Keratinocyte (primary cell): ENCODE measurements around the gene LRRC70. TPM values are rescaled to one million over a fixed set of nuclear protein-coding genes. Genes with fewer than 3 reads are reported as not detected.

Experiments used
- DNase-seq: peaks from one replicate; pipeline ENCODE4 v3.0.0-alpha.2; 2011; ENCODE audit warnings: low read depth, missing footprints, low spot score
- FAIRE-seq: peaks from 2 replicates; lab custom pipeline; 2011; peaks lifted over from hg19 to GRCh38; lab: Jason Lieb, UNC
- H2AFZ ChIP-seq: 2 replicates; pipeline ENCODE4 v1.6.0; 2012; ENCODE audit warnings: low read length, control low read depth, inconsistent platforms; ENCODE audit not compliant: control insufficient read depth
- H3K27ac ChIP-seq: 2 replicates; pipeline ENCODE4 v1.5.1; 2011; ENCODE audit warnings: low read length; ENCODE audit not compliant: control insufficient read depth, insufficient read depth
- H3K27me3 ChIP-seq: 3 replicates; pipeline ENCODE4 v1.6.0; 2011; ENCODE audit warnings: low read length; ENCODE audit not compliant: control insufficient read depth, insufficient read depth; ENCODE audit errors: extremely low read depth
- H3K36me3 ChIP-seq, 2 experiments: 2 replicates in 1 of 2; 3 replicates in 1 of 2; pipeline ENCODE4 v1.5.1; 2011; ENCODE audit warnings: low read length in 2 of 2, mild to moderate bottlenecking in 1 of 2; ENCODE audit not compliant: control insufficient read depth in 2 of 2, insufficient read depth in 2 of 2; ENCODE audit errors: extremely low read depth in 1 of 2
- H3K4me1 ChIP-seq: 3 replicates; pipeline ENCODE4 v1.5.1; 2011; ENCODE audit warnings: low read length; ENCODE audit not compliant: control insufficient read depth, insufficient read depth; ENCODE audit errors: extremely low read depth
- H3K4me2 ChIP-seq: 3 replicates; pipeline ENCODE4 v1.6.0; 2011; ENCODE audit warnings: low read depth, low read length; ENCODE audit not compliant: control insufficient read depth, insufficient read depth; ENCODE audit errors: extremely low read depth
- H3K4me3 ChIP-seq, 3 experiments: fragments of 200-600 bp in 1 of 3; sonication (generic) in 1 of 3; 2 replicates in 2 of 3; 3 replicates in 1 of 3; pipeline ENCODE4 v1.5.1; 2011 to 2016; ENCODE audit warnings: low read length in 3 of 3, mild to moderate bottlenecking in 3 of 3, control low read depth in 2 of 3, inconsistent platforms in 1 of 3, low read depth in 1 of 3, mixed read lengths in 1 of 3, mixed run types in 1 of 3, moderate library complexity in 1 of 3; ENCODE audit not compliant: control insufficient read depth in 2 of 3, insufficient read depth in 2 of 3; ENCODE audit errors: extremely low read depth in 1 of 3
- H3K79me2 ChIP-seq: 2 replicates; pipeline ENCODE4 v1.6.0; 2012; ENCODE audit warnings: low read length; ENCODE audit not compliant: control insufficient read depth, insufficient read depth
- H3K9ac ChIP-seq: 3 replicates; pipeline ENCODE4 v1.6.0; 2011; ENCODE audit warnings: low read length; ENCODE audit not compliant: control insufficient read depth, insufficient read depth; ENCODE audit errors: extremely low read depth
- H3K9me1 ChIP-seq: 3 replicates; pipeline ENCODE4 v1.6.0; 2011; ENCODE audit warnings: low read length; ENCODE audit not compliant: control insufficient read depth, insufficient read depth; ENCODE audit errors: extremely low read depth
- H3K9me3 ChIP-seq: 2 replicates; pipeline ENCODE4 v1.5.1; 2012; ENCODE audit warnings: low read depth, low read length; ENCODE audit not compliant: control insufficient read depth
- H4K20me1 ChIP-seq: 3 replicates; pipeline ENCODE4 v1.6.0; 2011; ENCODE audit warnings: low read length; ENCODE audit not compliant: control insufficient read depth, insufficient read depth; ENCODE audit errors: extremely low read depth
- CTCF ChIP-seq, 3 experiments: IDR thresholded peaks in 1 of 3; conservative IDR thresholded peaks in 1 of 3; optimal IDR thresholded peaks in 1 of 3; 2 replicates in 2 of 3; 3 replicates in 1 of 3; pipeline versions ENCODE3 to v1.5.1; 2011; ENCODE audit warnings: low read length in 3 of 3, mild to moderate bottlenecking in 3 of 3, moderate library complexity in 2 of 3, control low read depth in 1 of 3, inconsistent platforms in 1 of 3; ENCODE audit not compliant: insufficient read depth in 2 of 3; ENCODE audit errors: extremely low read depth in 1 of 3
- EZH2 ChIP-seq: IDR thresholded peaks from one replicate; pipeline ENCODE4 v1.6.1; 2012; ENCODE audit warnings: inconsistent platforms, mild to moderate bottlenecking, low read length, moderate library complexity
- dilution Hi-C: fragments of 300-500 bp; cut with MboI; formaldehyde crosslinking; loops from one replicate; pipeline ENCODE4 v1.7.0; 2020; ENCODE audit warnings: low sequenced_read_pairs; ENCODE audit not compliant: extremely low pct_ligation_motif_present
- polyA plus RNA-seq, 5 experiments: library from polyadenylated mRNA; depleted of rRNA in 3 of 5; stranded (reverse) in 3 of 5; stranded (forward) in 1 of 5; unstranded in 1 of 5; fragments of >200 nt; gene quantifications; 1 replicate in 1 of 5; 2 replicates in 3 of 5; 3 replicates in 1 of 5; pipeline versions ENCODE4 v1.2.1 to v1.2.3, GENCODE V29; 2011 to 2012; ENCODE audit warnings: missing spikeins in 2 of 5, low read depth in 1 of 5, low replicate concordance in 1 of 5

The LRRC70 gene
- polyA plus RNA-seq, 1 donor (not counting 4 experiments of a cell fraction or from before 2014, with no cell fraction given) = 0.34 TPM

- FAIRE-seq (no peak), DNase-seq (no peak)
- no peaks in the 10 kb centered on the region for H3K27me3 ChIP-seq
- H3K4me2 ChIP-seq = no peak overlapping the region
- H3K4me3 ChIP-seq = no peak overlapping the region
- H2AFZ ChIP-seq = no peak overlapping the region
- H3K9ac ChIP-seq = no peak overlapping the region
- H4K20me1 ChIP-seq = no peaks in the 10 kb centered on the region
- H3K79me2 ChIP-seq = no peaks in the 10 kb centered on the region
- TF ChIP-seq CTCF (optimal IDR thresholded peaks at IDR 0.05 in 1 of 3, IDR thresholded peaks at IDR 0.05 in 1 of 3, conservative IDR thresholded peaks at IDR 0.05 in 1 of 3; ENCODE audit: extremely low read depth in 1 of 3, insufficient read depth in 2 of 3, low read length in 3 of 3) (no peak), EZH2 (no peak)
- dilution Hi-C loops = no loop called here
- no peaks in the 10 kb centered on the region for H3K4me1 ChIP-seq
- no peaks in the 10 kb centered on the region for H3K9me1 ChIP-seq
- no peaks in the 10 kb centered on the region for H3K9me3 ChIP-seq
- H3K27ac ChIP-seq = no peak overlapping the region
- no peaks in the 10 kb centered on the region for H3K36me3 ChIP-seq
Measured at GRCh38 chr5:62620761-62621160, 42.1 kb downstream of the LRRC70 start.

GRCh38 chr5:62621280-62621679 is 42.7 kb downstream of the LRRC70 start:
- Histone ChIP-seq H3K9me1 (no peaks in the 10 kb centered on the region), H2AFZ (no peak overlapping the region), H3K4me2 (no peak overlapping the region), H3K9me3 (no peaks in the 10 kb centered on the region), H3K79me2 (no peaks in the 10 kb centered on the region), H3K27ac (no peak overlapping the region), H3K4me1 (no peaks in the 10 kb centered on the region), H3K27me3 (no peaks in the 10 kb centered on the region), H4K20me1 (no peaks in the 10 kb centered on the region), H3K9ac (no peak overlapping the region), H3K4me3 (no peak overlapping the region), H3K36me3 (no peaks in the 10 kb centered on the region)
- TF ChIP-seq CTCF (optimal IDR thresholded peaks at IDR 0.05 in 1 of 3, IDR thresholded peaks at IDR 0.05 in 1 of 3, conservative IDR thresholded peaks at IDR 0.05 in 1 of 3; ENCODE audit: extremely low read depth in 1 of 3, insufficient read depth in 2 of 3, low read length in 3 of 3) (no peak), EZH2 (no peak)
- DNase-seq (no peak), FAIRE-seq (no peak)
- dilution Hi-C loops = no loop called here
